ENCODE data around the gene FUZ. TPM values are rescaled to one million over a fixed set of nuclear protein-coding genes. Genes with fewer than 3 reads are reported as not detected.

The FUZ gene
- polyA plus RNA-seq, 1 donor, result 18.4 TPM

DNA sequence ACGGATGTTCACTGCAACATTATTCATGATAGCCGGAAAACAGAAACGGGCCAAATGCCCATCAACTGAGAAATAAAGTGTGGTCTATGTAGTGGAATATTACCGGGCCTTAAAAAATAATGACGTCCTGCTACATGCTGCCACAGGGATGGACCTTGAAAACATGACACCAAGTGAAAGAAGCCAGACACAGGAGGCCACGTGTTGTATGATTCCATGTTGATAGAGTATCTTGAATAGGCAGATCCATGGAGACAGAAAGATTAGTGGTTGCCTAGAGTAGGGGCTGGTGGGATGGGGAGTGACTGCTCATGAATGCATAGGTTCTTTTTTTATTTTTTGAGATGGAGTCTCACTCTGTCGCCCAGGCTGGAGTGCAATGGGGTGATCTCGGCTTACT lies 42.6 kb downstream of the FUZ start:
- no peak overlapping the region for H3K27ac ChIP-seq (ENCODE audit: low read length)
- no peaks in the 10 kb centered on the region for H3K27me3 ChIP-seq (ENCODE audit: control insufficient read depth, insufficient read depth, low read length)
- no peaks in the 10 kb centered on the region for H3K9me3 ChIP-seq (ENCODE audit: control insufficient read depth, low read depth, low read length)
- WGBS (ENCODE audit: insufficient coverage, low lambda C conversion rate), result no CpG with 5 or more reads among the region's 8 CpGs
- H3K36me3 ChIP-seq (ENCODE audit: control insufficient read depth, insufficient read depth, low read length), result peaks cover 5% of the 10 kb centered on the region
- H3K4me1 ChIP-seq (ENCODE audit: control insufficient read depth, insufficient read depth, low read length), result peaks cover 23% of the 10 kb centered on the region
- no peak overlapping the region for H3K4me3 ChIP-seq (ENCODE audit: low read length)
- no peak for DNase-seq

DNA sequence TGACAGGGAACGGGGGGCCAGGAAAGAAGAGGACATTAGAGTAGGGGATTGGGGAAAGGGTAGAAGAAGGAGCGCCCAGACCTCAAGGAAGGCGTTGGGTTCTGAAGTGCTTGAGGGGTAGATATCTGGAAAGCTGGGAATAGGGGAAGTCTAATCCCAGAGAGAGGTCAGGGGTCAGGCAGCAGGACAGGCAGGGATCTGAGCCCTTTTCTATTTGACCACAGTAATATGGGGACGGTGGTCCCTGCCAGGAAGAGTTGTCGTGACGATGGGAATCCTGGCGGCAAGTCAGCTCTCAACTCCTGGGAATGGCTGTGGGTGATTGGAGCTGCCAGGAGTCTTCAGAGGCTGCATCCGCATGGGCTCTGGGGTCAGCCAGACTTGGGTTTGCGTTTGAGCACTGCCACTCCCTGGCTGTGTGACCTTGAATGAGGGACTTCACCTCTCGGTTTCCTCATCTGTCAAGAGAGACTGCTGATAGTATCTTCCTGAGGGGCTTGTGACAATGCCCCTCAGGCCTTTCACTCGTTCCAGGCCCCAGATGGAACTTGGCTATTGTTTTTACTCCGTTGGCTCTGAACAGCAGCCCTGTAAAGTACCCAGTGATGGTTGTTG lies 45.0 kb downstream of the FUZ start:
- 80% methylated on average over 1 of the region's 12 CpGs for WGBS (ENCODE audit: insufficient coverage, low lambda C conversion rate)
- Histone ChIP-seq H3K36me3 (ENCODE audit: control insufficient read depth, insufficient read depth, low read length) (peaks cover 2% of the 10 kb centered on the region), H3K4me3 (ENCODE audit: low read length) (peak overlapping the region; percentile 88), H3K4me1 (ENCODE audit: control insufficient read depth, insufficient read depth, low read length) (peaks cover 25% of the 10 kb centered on the region), H3K27ac (ENCODE audit: low read length) (no peak overlapping the region), H3K9me3 (ENCODE audit: control insufficient read depth, low read depth, low read length) (no peaks in the 10 kb centered on the region), H3K27me3 (ENCODE audit: control insufficient read depth, insufficient read depth, low read length) (no peaks in the 10 kb centered on the region)
- no peak for DNase-seq

DNA sequence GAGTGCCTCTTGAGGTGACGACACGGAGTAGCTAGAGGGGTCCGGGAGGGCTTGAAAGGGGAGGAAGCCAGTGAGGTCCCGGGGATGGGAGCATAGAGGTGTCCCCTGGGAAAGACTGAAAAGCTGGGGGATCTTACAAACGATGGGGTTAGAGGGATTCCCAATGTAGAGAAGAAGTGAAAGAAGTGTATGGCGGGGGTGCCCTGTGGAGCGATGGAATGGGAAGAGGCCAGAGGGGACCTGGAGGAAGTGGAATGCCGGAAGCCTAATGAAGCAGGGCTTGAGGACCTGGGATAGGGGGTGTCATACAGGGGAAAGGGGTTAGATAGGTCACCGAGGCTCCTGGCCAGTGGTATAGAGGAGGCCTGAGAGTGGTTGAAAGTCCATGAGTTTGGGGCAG lies 45.7 kb downstream of the FUZ start:
- Histone ChIP-seq H3K9me3 (ENCODE audit: control insufficient read depth, low read depth, low read length) (no peaks in the 10 kb centered on the region), H3K27me3 (ENCODE audit: control insufficient read depth, insufficient read depth, low read length) (no peaks in the 10 kb centered on the region), H3K36me3 (ENCODE audit: control insufficient read depth, insufficient read depth, low read length) (peaks cover 2% of the 10 kb centered on the region), H3K27ac (ENCODE audit: low read length) (peak overlapping the region; percentile 64), H3K4me3 (ENCODE audit: low read length) (peak overlapping the region; percentile 88), H3K4me1 (ENCODE audit: control insufficient read depth, insufficient read depth, low read length) (peaks cover 25% of the 10 kb centered on the region)
- WGBS (ENCODE audit: insufficient coverage, low lambda C conversion rate), result no CpG with 5 or more reads among the region's 9 CpGs
- peak in 1 of 2 donors; percentile 42 for DNase-seq

DNA sequence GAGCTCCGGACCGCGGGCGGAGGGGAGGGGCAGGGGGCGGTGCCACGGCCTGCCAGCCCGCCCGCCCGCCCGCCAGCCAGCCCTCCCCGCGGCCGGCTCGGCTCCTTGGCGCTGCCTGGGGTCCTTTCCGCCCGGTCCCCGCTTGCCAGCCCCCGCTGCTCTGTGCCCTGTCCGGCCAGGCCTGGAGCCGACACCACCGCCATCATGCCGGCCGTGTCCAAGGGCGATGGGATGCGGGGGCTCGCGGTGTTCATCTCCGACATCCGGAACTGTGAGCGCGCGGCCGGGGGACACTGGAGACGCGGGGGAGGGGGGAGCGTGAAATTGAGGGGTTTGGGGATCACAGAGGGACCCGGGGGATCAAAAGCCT lies 46.2 kb downstream of the FUZ start, which contains the start of gene AP2A1:
Gene AP2A1, plus strand, starts transcription at position 72 of the 370 bp plus-strand sequence. Its CDS starts 133 bp downstream, at position 205.
- Histone ChIP-seq H3K4me3 (ENCODE audit: low read length) (peak within 1 kb of the TSS; percentile 88), H3K27ac (ENCODE audit: low read length) (peak within 1 kb of the TSS; percentile 82), H3K27me3 (ENCODE audit: control insufficient read depth, insufficient read depth, low read length) (no peaks in the 10 kb centered on the region), H3K4me1 (ENCODE audit: control insufficient read depth, insufficient read depth, low read length) (peaks cover 24% of the 10 kb centered on the region), H3K9me3 (ENCODE audit: control insufficient read depth, low read depth, low read length) (no peaks in the 10 kb centered on the region), H3K36me3 (ENCODE audit: control insufficient read depth, insufficient read depth, low read length) (peaks cover 2% of the 10 kb centered on the region)
- no CpG with 5 or more reads among the region's 38 CpGs for whole genome bisulfite sequencing (ENCODE audit: insufficient coverage, low lambda C conversion rate)
- peak in 1 of 2 donors; percentile 29 for DNase-seq

DNA sequence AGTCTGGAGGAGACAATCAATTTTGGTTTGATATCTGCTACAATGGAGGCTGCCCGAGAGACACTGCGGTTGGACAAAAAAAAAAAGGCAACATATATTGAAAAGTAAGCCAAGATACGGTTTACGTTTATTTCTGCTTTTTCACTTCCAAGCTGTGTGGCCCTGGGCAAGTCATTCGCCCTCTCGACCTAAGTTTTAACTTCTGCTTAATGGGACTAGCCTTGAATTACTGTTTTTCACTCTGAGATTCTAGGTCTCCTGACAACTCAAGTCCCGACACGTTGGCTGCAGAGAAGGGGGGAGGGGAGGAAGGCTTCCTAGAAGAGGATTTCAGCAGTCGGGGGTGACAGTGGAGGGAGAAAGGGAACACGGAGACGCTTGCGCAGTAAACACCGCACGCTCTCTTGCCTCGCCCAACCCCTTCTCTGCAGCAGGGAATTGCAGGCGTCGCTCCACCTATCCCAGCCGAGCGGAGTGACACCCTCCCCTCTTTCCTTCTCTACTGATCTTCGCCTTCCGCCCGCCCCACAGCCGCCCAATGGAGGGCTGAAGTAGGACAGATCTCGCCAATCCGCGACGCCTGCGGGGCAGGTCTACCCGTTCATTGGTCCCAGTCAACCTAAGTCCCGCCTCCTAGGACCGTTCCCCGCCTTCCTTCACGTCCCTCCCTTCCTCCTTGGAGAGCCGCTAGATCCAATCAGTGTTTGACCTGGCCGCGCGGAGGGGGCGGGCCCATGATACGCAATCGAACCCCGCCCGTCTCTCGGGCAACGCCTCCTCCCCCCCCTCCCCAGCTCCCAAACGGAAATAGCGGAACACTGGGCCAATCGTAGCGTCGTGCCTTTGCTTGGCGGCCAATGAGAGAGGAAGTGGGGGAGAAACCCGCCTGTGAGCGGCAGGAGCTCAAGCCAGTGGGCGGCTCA lies 46.8 kb downstream of the FUZ start:
- H3K4me1 ChIP-seq (ENCODE audit: control insufficient read depth, insufficient read depth, low read length), result peaks cover 18% of the 10 kb centered on the region
- no CpG with 5 or more reads among the region's 53 CpGs for WGBS (ENCODE audit: insufficient coverage, low lambda C conversion rate)
- H3K36me3 ChIP-seq (ENCODE audit: control insufficient read depth, insufficient read depth, low read length), result peaks cover 2% of the 10 kb centered on the region
- H3K4me3 ChIP-seq (ENCODE audit: low read length), result peak overlapping the region; percentile 30
- peak; percentile 100 for DNase-seq
- peak overlapping the region; percentile 82 for H3K27ac ChIP-seq (ENCODE audit: low read length)
- no peaks in the 10 kb centered on the region for H3K9me3 ChIP-seq (ENCODE audit: control insufficient read depth, low read depth, low read length)
- no peaks in the 10 kb centered on the region for H3K27me3 ChIP-seq (ENCODE audit: control insufficient read depth, insufficient read depth, low read length)

DNA sequence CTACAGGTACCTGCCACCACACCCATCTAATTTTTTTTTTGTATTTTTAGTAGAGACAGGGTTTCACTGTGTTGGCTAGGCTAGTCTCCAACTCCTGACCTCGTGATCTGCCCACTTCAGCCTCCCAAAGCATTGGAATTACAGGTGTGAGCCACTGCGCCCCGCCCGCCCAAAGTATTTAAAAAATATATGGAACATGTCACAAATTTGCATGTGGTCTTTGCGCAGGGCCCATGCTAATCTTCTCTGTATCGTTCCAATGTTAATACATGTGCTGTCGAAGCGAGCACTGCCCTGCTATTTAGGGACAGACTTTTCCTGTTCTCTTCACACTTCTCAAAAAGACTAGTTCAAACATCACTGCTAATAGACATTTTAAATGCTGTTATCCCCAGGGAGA lies 48.8 kb downstream of the FUZ start:
- no peak overlapping the region for H3K4me3 ChIP-seq (ENCODE audit: low read length)
- no peak overlapping the region for H3K27ac ChIP-seq (ENCODE audit: low read length)
- no peaks in the 10 kb centered on the region for H3K27me3 ChIP-seq (ENCODE audit: control insufficient read depth, insufficient read depth, low read length)
- H3K4me1 ChIP-seq (ENCODE audit: control insufficient read depth, insufficient read depth, low read length), result peaks cover 17% of the 10 kb centered on the region
- H3K36me3 ChIP-seq (ENCODE audit: control insufficient read depth, insufficient read depth, low read length), result peaks cover 2% of the 10 kb centered on the region
- no peaks in the 10 kb centered on the region for H3K9me3 ChIP-seq (ENCODE audit: control insufficient read depth, low read depth, low read length)
- no CpG with 5 or more reads among the region's 8 CpGs for WGBS (ENCODE audit: insufficient coverage, low lambda C conversion rate)
- DNase-seq, result no peak

DNA sequence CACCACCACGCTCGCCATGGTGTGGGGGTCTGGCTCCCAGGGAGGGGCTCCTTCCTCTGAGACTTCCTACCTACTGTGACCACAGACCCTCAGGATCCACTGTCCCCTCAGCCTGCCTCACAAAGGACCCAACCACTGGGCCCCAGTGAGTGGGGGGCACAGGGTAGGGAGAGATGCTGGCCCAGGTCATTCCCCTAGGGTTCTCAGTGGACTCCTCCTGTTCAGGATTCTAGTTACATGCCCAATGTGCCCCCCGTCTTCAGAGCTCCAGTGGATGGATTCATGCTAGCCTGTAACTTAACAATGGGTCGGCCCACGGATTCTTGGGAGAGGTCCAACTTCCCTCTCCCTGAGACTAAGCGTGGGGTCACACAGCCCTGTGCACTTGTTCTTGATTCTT lies 49.9 kb downstream of the FUZ start, which contains the start of gene TSKS:
Gene TSKS, minus strand, starts transcription at position 77 of the 400 bp plus-strand sequence. Its CDS starts 59 bp downstream, at position 18.
- H3K27ac ChIP-seq (ENCODE audit: low read length), result no peak within 1 kb of the TSS
- no peak within 1 kb of the TSS for H3K4me3 ChIP-seq (ENCODE audit: low read length)
- no peaks in the 10 kb centered on the region for H3K36me3 ChIP-seq (ENCODE audit: control insufficient read depth, insufficient read depth, low read length)
- H3K4me1 ChIP-seq (ENCODE audit: control insufficient read depth, insufficient read depth, low read length), result peaks cover 14% of the 10 kb centered on the region
- H3K9me3 ChIP-seq (ENCODE audit: control insufficient read depth, low read depth, low read length), result no peaks in the 10 kb centered on the region
- peaks cover 3% of the 10 kb centered on the region for H3K27me3 ChIP-seq (ENCODE audit: control insufficient read depth, insufficient read depth, low read length)
- WGBS (ENCODE audit: insufficient coverage, low lambda C conversion rate), result no CpG with 5 or more reads among the region's 6 CpGs
- no peak for DNase-seq

DNA sequence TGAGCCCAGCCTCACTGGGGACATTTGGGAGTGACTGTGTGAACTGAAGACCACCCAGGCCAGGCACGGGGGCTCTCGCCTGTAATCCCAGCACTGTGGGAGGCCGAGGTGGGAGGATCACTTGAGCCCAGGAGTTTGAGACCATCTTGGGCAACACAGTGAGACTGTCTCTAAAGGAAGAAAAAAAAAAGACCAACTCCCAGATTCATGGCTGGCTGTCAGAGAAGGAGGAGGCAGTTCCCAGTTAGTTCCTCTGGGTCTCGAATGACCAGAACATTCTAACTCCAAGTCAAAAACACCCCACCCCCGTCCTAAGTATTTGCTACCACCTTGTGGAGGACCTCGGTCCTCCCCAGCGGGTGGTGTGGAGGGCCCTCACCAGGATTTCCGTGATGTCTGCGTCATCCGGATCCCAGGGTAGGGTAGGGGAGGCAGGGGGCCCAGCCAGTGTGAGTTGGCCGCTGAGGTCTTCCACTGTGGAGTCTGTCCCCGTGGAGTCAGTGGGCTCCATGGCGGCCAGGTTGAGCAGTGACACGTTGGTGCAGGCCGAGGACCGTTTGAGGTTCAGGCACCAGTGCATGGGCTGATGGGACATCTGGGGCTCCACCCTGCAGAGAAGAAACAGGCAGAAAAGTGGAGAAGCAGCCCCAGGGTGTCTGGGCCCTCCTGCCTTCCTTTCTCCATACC lies 51.3 kb downstream of the FUZ start:
- Histone ChIP-seq H3K4me1 (ENCODE audit: control insufficient read depth, insufficient read depth, low read length) (peaks cover 5% of the 10 kb centered on the region), H3K27ac (ENCODE audit: low read length) (no peak overlapping the region), H3K36me3 (ENCODE audit: control insufficient read depth, insufficient read depth, low read length) (no peaks in the 10 kb centered on the region), H3K9me3 (ENCODE audit: control insufficient read depth, low read depth, low read length) (no peaks in the 10 kb centered on the region), H3K4me3 (ENCODE audit: low read length) (no peak overlapping the region), H3K27me3 (ENCODE audit: control insufficient read depth, insufficient read depth, low read length) (peaks cover 5% of the 10 kb centered on the region)
- DNase-seq, result no peak
- no CpG with 5 or more reads among the region's 16 CpGs for WGBS (ENCODE audit: insufficient coverage, low lambda C conversion rate)

DNA sequence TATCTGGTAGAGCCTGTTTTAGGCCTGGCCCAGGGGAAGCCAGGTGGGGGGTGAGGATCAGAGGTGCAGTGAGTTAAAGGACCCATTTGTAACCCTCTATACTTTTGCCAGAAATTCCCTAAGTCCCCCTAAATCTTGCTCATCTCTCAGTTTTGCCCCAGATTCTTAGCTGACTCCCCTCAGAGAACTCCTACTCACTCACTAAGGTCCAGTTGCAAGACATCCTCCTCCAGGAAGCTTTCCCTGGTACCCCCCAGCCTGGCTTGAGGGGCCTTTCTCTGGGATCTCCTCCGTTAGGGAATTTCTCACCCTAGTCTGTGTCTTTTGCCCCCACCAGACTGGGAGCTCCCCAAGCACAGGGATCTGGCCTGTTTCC lies 51.9 kb downstream of the FUZ start:
- no peak overlapping the region for H3K4me3 ChIP-seq (ENCODE audit: low read length)
- H3K27me3 ChIP-seq (ENCODE audit: control insufficient read depth, insufficient read depth, low read length), result peaks cover 5% of the 10 kb centered on the region
- peaks cover 5% of the 10 kb centered on the region for H3K4me1 ChIP-seq (ENCODE audit: control insufficient read depth, insufficient read depth, low read length)
- no peak for DNase-seq
- H3K27ac ChIP-seq (ENCODE audit: low read length), result no peak overlapping the region
- no CpG with 5 or more reads among the region's 1 CpG for WGBS (ENCODE audit: insufficient coverage, low lambda C conversion rate)
- no peaks in the 10 kb centered on the region for H3K36me3 ChIP-seq (ENCODE audit: control insufficient read depth, insufficient read depth, low read length)
- H3K9me3 ChIP-seq (ENCODE audit: control insufficient read depth, low read depth, low read length), result peaks cover under 1% of the 10 kb centered on the region

DNA sequence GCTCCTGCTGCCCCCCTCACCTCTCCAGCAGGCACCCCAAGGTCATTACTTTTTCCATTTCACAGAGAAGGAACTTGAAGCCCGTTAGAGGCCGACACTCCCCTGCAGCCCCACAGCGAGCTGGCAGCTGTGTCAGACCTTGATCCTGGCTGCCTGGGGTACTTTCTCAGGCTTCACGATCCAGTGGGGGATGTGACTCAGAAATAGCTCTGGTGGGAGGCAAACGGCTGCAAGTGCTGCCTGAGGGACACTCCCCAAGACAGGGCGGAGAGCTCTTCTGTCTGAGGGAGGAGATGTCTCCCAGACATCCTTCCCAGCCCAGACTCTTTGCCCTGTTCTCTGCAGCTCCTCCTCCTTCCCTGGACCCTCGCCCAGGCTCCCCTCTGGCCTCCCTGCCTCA lies 54.8 kb downstream of the FUZ start:
- Histone ChIP-seq H3K36me3 (ENCODE audit: control insufficient read depth, insufficient read depth, low read length) (no peaks in the 10 kb centered on the region), H3K4me1 (ENCODE audit: control insufficient read depth, insufficient read depth, low read length) (no peaks in the 10 kb centered on the region), H3K27me3 (ENCODE audit: control insufficient read depth, insufficient read depth, low read length) (peaks cover 5% of the 10 kb centered on the region), H3K9me3 (ENCODE audit: control insufficient read depth, low read depth, low read length) (peaks cover 9% of the 10 kb centered on the region), H3K4me3 (ENCODE audit: low read length) (no peak overlapping the region), H3K27ac (ENCODE audit: low read length) (no peak overlapping the region)
- WGBS (ENCODE audit: insufficient coverage, low lambda C conversion rate), result no CpG with 5 or more reads among the region's 7 CpGs
- DNase-seq, result no peak
